MM.1S (cell line): ENCODE results near the gene FAM174C.

Experiments used
- DNase-seq: peaks from one replicate; pipeline ENCODE4 v3.0.0-alpha.2; 2015
- H2AFZ ChIP-seq: fragments of 300-600 bp; sonication (generic); 2 replicates; pipeline ENCODE4 v1.6.0; 2016; ENCODE audit warnings: antibody characterized with exemption, low read length
- H3F3A ChIP-seq: fragments of 300-600 bp; sonication (generic); 2 replicates; pipeline ENCODE4 v1.6.1; 2016; ENCODE audit warnings: mild to moderate bottlenecking, antibody characterized with exemption, low read length, moderate library complexity, mixed read lengths; ENCODE audit not compliant: insufficient read depth
- H3K27ac ChIP-seq: fragments of 300-600 bp; sonication (generic); 2 replicates; pipeline ENCODE4 v1.5.1; 2016; ENCODE audit warnings: mild to moderate bottlenecking, low read length
- H3K27me3 ChIP-seq: fragments of 300-600 bp; sonication (generic); replicated peaks from 2 replicates; pipeline ENCODE4 v1.6.0; 2016; ENCODE audit warnings: low read length; ENCODE audit not compliant: insufficient read depth
- H3K36me3 ChIP-seq: fragments of 300-600 bp; sonication (generic); replicated peaks from 2 replicates; pipeline ENCODE4 v1.6.1; 2016; ENCODE audit warnings: mild to moderate bottlenecking, low read length, mixed read lengths; ENCODE audit not compliant: insufficient read depth
- H3K4me1 ChIP-seq: fragments of 300-600 bp; sonication (generic); 2 replicates; pipeline ENCODE4 v1.6.1; 2016; ENCODE audit warnings: low read length, mixed read lengths
- H3K4me2 ChIP-seq: fragments of 300-600 bp; sonication (generic); 2 replicates; pipeline ENCODE4 v1.6.0; 2016; ENCODE audit warnings: low read depth, low read length
- H3K4me3 ChIP-seq: fragments of 300-600 bp; sonication (generic); 2 replicates; pipeline ENCODE4 v1.5.1; 2016; ENCODE audit warnings: low read length, mixed read lengths
- H3K79me2 ChIP-seq: fragments of 300-600 bp; sonication (generic); 2 replicates; pipeline ENCODE4 v1.6.1; 2016; ENCODE audit warnings: mixed run types, low read length, mixed read lengths
- H3K9ac ChIP-seq: fragments of 300-600 bp; sonication (generic); 2 replicates; pipeline ENCODE4 v1.6.1; 2016; ENCODE audit warnings: low read length, mixed read lengths
- H3K9me2 ChIP-seq: fragments of 300-600 bp; sonication (generic); replicated peaks from 2 replicates; pipeline ENCODE4 v1.6.1; 2016; ENCODE audit warnings: mild to moderate bottlenecking, low read length, mixed read lengths; ENCODE audit not compliant: insufficient read depth
- H3K9me3 ChIP-seq: fragments of 300-600 bp; sonication (generic); replicated peaks from 2 replicates; pipeline ENCODE4 v1.6.1; 2016; ENCODE audit warnings: mild to moderate bottlenecking, low read length, mixed read lengths; ENCODE audit not compliant: insufficient read depth
- H4K20me1 ChIP-seq: fragments of 300-600 bp; sonication (generic); 2 replicates; pipeline ENCODE4 v1.6.1; 2016; ENCODE audit warnings: mild to moderate bottlenecking, low read length, moderate library complexity, mixed read lengths; ENCODE audit not compliant: insufficient read depth
- CTCF ChIP-seq: fragments of 300-600 bp; sonication (generic); IDR thresholded peaks from 2 replicates; pipeline ENCODE4 v1.5.1; 2016; ENCODE audit warnings: antibody characterized with exemption, low read length, mixed read lengths
- EZH2 ChIP-seq: fragments of 300-600 bp; sonication (generic); optimal IDR thresholded peaks from 2 replicates; pipeline ENCODE3; 2017; ENCODE audit warnings: low read depth, mild to moderate bottlenecking, antibody characterized with exemption, low read length, mixed read lengths
- EZH2phosphoT487 ChIP-seq: fragments of 300-600 bp; sonication (generic); IDR thresholded peaks from 2 replicates; pipeline ENCODE4 v1.6.1; 2018; ENCODE audit warnings: antibody characterized with exemption, low read length

The FAM174C gene

GRCh38 chr19:1310853-1311180 is 35.5 kb downstream of the FAM174C start:
- H3K27ac ChIP-seq = no peak overlapping the region
- peaks cover 86% of the 10 kb centered on the region for H3K27me3 ChIP-seq
- no peaks in the 10 kb centered on the region for H4K20me1 ChIP-seq
- no peak overlapping the region for H3K4me2 ChIP-seq
- TF ChIP-seq EZH2phosphoT487 (no peak), EZH2 (no peak), CTCF (no peak)
- H3K4me3 ChIP-seq = no peak overlapping the region
- H3K36me3 ChIP-seq = no peaks in the 10 kb centered on the region
- no peak for DNase-seq
- H2AFZ ChIP-seq = no peak overlapping the region
- no peaks in the 10 kb centered on the region for H3K9me2 ChIP-seq
- no peaks in the 10 kb centered on the region for H3F3A ChIP-seq
- H3K9ac ChIP-seq = no peak overlapping the region
- no peaks in the 10 kb centered on the region for H3K4me1 ChIP-seq
- H3K79me2 ChIP-seq = no peaks in the 10 kb centered on the region
- H3K9me3 ChIP-seq = no peaks in the 10 kb centered on the region

GRCh38 chr19:1311543-1312091 is 36.3 kb downstream of the FAM174C start:
- Histone ChIP-seq H3K9me3 (no peaks in the 10 kb centered on the region), H3K4me1 (no peaks in the 10 kb centered on the region), H3F3A (no peaks in the 10 kb centered on the region), H3K9me2 (no peaks in the 10 kb centered on the region), H3K36me3 (no peaks in the 10 kb centered on the region), H3K27ac (no peak overlapping the region), H4K20me1 (no peaks in the 10 kb centered on the region), H3K4me3 (no peak overlapping the region), H3K4me2 (no peak overlapping the region), H3K27me3 (peaks cover 92% of the 10 kb centered on the region), H2AFZ (no peak overlapping the region), H3K79me2 (no peaks in the 10 kb centered on the region), H3K9ac (no peak overlapping the region)
- no peak for DNase-seq
- TF ChIP-seq EZH2 (no peak), EZH2phosphoT487 (no peak), CTCF (no peak)

- Histone ChIP-seq H3K4me3 (no peak overlapping the region), H4K20me1 (no peaks in the 10 kb centered on the region), H3K4me1 (no peaks in the 10 kb centered on the region), H3K27ac (no peak overlapping the region), H3K9ac (no peak overlapping the region), H3K4me2 (no peak overlapping the region), H3K27me3 (peaks cover 97% of the 10 kb centered on the region), H3K9me2 (no peaks in the 10 kb centered on the region), H3F3A (no peaks in the 10 kb centered on the region), H2AFZ (no peak overlapping the region), H3K9me3 (no peaks in the 10 kb centered on the region), H3K79me2 (no peaks in the 10 kb centered on the region), H3K36me3 (no peaks in the 10 kb centered on the region)
- TF ChIP-seq CTCF = no peak
- no peak for TF ChIP-seq EZH2
- TF ChIP-seq EZH2phosphoT487 = no peak
- no peak for DNase-seq
Measured at GRCh38 chr19:1312767-1313694, 37.7 kb downstream of the FAM174C start.
